Activated CD8-positive, alpha-beta T cell treated with anti-CD3 and anti-CD28 coated beads, Interleukin-2, amount 10 ng/mL, durations not matched to agents 7 days and 5 days (primary cell): Measurements from ENCODE around the gene RAD51B. TPM values are rescaled to one million over a fixed set of nuclear protein-coding genes. Genes with fewer than 3 reads are reported as not detected.
A peak's percentile ranks its signal among the peaks of the same experiment; 100 is the strongest.

Source experiments
- ATAC-seq: fragments of 150-1000 bp; cut with Tn5 transposase; one replicate; pipeline ENCODE4 v1.10.0; 2021; ENCODE audit warnings: moderate library complexity
- CTCF ChIA-PET: fragments of 350-600 bp; sonication (Branson Sonifier 250); formaldehyde crosslinking; loops from one replicate; lab custom pipeline; 2021; ENCODE audit warnings: antibody characterized with exemption; lab: Charles Lee
- POLR2A ChIA-PET: fragments of 350-600 bp; sonication (Branson Sonifier 250); formaldehyde crosslinking; loops from one replicate; lab custom pipeline; 2021; ENCODE audit warnings: antibody characterized with exemption; lab: Charles Lee
- DNase-seq: peaks from one replicate; pipeline ENCODE4 v3.0.0-alpha.2; 2020
- H3K27ac Mint-ChIP-seq: one replicate; pipeline ENCODE4 v1.8.0; 2021; ENCODE audit warnings: mild to moderate bottlenecking, mixed read lengths
- H3K27me3 Mint-ChIP-seq: one replicate; pipeline ENCODE4 v1.8.0; 2021; ENCODE audit warnings: low read depth, mixed read lengths
- H3K36me3 Mint-ChIP-seq: one replicate; pipeline ENCODE4 v1.8.0; 2021; ENCODE audit warnings: low read depth, mixed read lengths
- H3K4me1 Mint-ChIP-seq: one replicate; pipeline ENCODE4 v1.8.0; 2021; ENCODE audit warnings: low read depth, mixed read lengths
- H3K4me3 Mint-ChIP-seq: one replicate; pipeline ENCODE4 v1.8.0; 2021; ENCODE audit warnings: mild to moderate bottlenecking, mixed read lengths
- H3K9me3 Mint-ChIP-seq: one replicate; pipeline ENCODE4 v1.8.0; 2022; ENCODE audit warnings: mixed read lengths; ENCODE audit not compliant: insufficient read depth
- total RNA-seq, 2 experiments: library from RNA; stranded (reverse); gene quantifications; one replicate each; pipeline ENCODE4 v1.2.3, GENCODE V29; 2021

RAD51B gene
- total RNA-seq, 2 experiments from 2014 or later: 34.1 to 38.8 TPM

DNA sequence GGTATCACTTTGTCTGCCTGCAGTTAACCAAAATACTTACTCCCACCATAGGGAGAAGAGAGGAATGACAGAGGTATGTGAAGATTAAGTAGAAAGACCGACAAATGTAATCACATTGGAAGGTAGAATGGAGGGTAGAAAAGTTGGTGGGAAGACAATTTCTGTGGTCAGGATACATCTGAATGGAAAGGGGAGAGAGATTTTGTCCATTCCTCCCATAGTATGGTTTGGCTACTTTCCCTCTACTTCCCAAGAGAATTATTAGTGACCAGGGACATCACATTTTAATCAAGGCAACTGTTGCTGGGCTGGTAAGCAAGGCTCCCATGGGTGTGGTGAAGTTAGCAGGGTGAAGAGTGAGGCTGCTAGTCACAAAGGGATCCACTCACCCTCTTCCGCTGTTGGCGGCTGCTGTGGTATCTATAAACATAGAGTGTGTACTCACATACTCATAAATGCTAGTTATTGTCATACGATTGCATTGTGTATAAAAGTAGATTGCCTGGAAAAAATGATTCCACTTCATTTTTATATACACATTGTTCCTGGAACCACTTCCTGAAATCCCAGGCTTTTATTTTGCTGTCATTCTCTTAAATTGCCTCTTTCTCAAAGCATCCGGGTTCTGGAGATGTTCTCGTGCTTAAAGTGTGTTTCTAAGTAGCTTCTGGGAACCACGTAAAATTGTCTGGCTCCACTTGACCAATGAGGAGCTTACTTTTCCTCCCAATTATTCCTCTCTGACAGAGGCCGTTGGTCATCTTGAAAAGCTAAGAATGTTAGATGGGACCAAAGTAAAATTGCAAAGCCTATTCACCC lies 560.1 kb downstream of the RAD51B start:
- peak; percentile 59 for DNase-seq
- POLR2A ChIA-PET: no interaction called here
- H3K4me3 Mint-ChIP-seq: no peak overlapping the region
- H3K27me3 Mint-ChIP-seq: no peaks in the 10 kb centered on the region
- CTCF ChIA-PET: interaction anchor here (2.4 kb wide), 1 partner anchor 410 kb away, joined by 8 read pairs; no protein-coding TSS in a partner anchor
- peak; percentile 79 for ATAC-seq
- peak overlapping the region; percentile 39 for H3K27ac Mint-ChIP-seq
- H3K4me1 Mint-ChIP-seq: peaks cover 49% of the 10 kb centered on the region
- H3K9me3 Mint-ChIP-seq: no peaks in the 10 kb centered on the region
- peaks cover 2% of the 10 kb centered on the region for H3K36me3 Mint-ChIP-seq

DNA sequence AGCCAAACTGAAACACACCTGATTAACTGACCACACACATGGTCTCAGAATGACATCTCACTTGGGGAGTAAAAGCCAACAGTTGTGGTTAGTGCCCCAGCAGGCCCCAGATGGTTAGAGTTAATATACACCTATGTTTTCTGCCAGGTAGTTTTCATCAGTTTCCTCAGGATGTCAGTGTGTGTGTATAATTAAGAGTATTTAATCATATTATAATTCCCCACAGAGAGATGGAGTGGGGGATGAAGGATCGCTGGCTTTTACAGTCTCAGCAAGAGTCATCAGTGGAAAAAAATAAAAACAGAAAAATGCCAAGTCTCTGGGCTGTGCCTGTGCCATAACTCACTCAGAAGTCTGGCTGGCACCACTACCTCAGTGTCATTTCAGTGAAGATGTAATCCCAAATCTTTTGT lies 560.8 kb downstream of the RAD51B start:
- Mint-ChIP-seq H3K27ac (no peak overlapping the region), H3K4me3 (no peak overlapping the region), H3K27me3 (no peaks in the 10 kb centered on the region), H3K4me1 (peaks cover 45% of the 10 kb centered on the region), H3K36me3 (peaks cover 2% of the 10 kb centered on the region), H3K9me3 (no peaks in the 10 kb centered on the region)
- ATAC-seq (no peak), DNase-seq (no peak)
- POLR2A ChIA-PET: no interaction called here
- CTCF ChIA-PET: interaction anchor here (2.4 kb wide), 1 partner anchor 409 kb away, joined by 8 read pairs; no protein-coding TSS in a partner anchor

DNA sequence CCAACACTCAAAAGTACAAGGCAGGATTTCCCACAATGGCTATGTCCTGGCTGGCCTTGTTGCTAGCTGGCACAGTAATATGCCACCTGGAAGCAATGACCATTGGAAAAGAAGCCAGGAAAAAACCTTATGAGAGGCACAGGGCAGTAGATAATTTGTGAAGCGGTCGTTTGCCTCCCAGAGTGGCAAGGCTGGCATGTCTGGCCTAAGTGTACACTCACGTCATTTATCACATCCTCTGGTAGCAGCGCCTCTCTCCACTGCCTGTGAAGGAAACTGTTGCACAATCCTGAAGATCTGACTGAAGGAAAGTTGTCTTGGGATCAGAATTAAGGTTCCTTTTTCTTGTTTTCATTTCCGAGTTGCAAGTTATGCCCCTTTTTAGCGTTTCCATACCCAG lies 564.8 kb downstream of the RAD51B start:
- POLR2A ChIA-PET: no interaction called here
- ATAC-seq: no peak
- no peak overlapping the region for H3K27ac Mint-ChIP-seq

DNA sequence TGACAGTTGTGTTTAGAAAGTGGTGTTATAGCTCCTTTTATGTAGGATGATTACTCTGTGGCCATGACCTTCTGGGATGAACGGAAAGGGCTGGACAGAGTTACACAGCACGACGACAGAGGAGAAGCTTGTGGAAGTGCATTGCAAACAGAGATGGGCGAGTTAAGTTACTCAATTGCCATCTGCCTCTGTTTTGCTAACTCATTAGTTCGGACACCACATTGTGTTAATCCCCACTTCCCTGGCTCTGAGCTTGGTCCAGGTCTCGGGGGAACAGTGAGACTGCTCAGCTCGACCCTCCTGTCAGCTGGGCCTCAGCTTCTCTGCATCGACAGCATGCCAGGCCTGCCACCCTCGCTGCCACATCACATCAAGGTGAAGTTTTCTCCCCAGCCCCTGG lies 565.3 kb downstream of the RAD51B start:
- no peak overlapping the region for H3K4me3 Mint-ChIP-seq
- ChIA-PET CTCF (interaction anchor here (0.9 kb wide), 1 partner anchor 56 kb away, joined by 3 read pairs; no protein-coding TSS in a partner anchor), POLR2A (no interaction called here)
- DNase-seq (no peak), ATAC-seq (no peak)
- no peaks in the 10 kb centered on the region for H3K9me3 Mint-ChIP-seq
- H3K27ac Mint-ChIP-seq: no peak overlapping the region
- H3K36me3 Mint-ChIP-seq: no peaks in the 10 kb centered on the region
- peaks cover 8% of the 10 kb centered on the region for H3K4me1 Mint-ChIP-seq
- H3K27me3 Mint-ChIP-seq: no peaks in the 10 kb centered on the region

More for the DNA sequence above, 564.8 kb downstream of the RAD51B start:
- no peak for DNase-seq
- H3K9me3 Mint-ChIP-seq: no peaks in the 10 kb centered on the region
- H3K4me1 Mint-ChIP-seq: peaks cover 13% of the 10 kb centered on the region
- H3K36me3 Mint-ChIP-seq: no peaks in the 10 kb centered on the region
- no peak overlapping the region for H3K4me3 Mint-ChIP-seq
- no peaks in the 10 kb centered on the region for H3K27me3 Mint-ChIP-seq
- CTCF ChIA-PET: interaction anchor here (0.9 kb wide), 1 partner anchor 56 kb away, joined by 3 read pairs; no protein-coding TSS in a partner anchor

DNA sequence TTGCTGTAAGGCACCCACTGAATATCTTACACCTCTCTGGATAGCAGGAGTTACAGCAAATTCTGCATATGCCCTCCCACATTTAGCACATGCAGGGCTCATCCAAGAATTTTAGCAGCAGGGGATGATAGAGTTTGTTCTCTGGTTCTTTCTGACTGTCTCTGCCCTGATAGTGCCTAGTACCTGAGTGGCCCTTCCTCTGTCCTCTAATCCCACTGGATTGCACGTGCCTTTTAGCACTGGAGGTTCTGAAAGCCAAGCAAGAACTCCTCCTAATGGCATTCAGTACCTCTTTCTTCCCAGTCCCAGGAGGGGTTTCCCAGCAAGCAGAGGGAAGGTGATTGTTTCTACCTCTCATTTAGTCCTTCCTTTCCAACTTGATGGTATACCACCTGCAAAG lies 566.9 kb downstream of the RAD51B start:
- no peak overlapping the region for H3K27ac Mint-ChIP-seq
- H3K9me3 Mint-ChIP-seq: no peaks in the 10 kb centered on the region
- H3K27me3 Mint-ChIP-seq: no peaks in the 10 kb centered on the region
- ChIA-PET POLR2A (no interaction called here), CTCF (interaction anchor here (1.3 to 1.6 kb wide), 2 partner anchors 8 to 403 kb away, joined by 3 to 4 read pairs; no protein-coding TSS in a partner anchor)
- no peak for DNase-seq
- no peaks in the 10 kb centered on the region for H3K36me3 Mint-ChIP-seq
- H3K4me3 Mint-ChIP-seq: no peak overlapping the region
- no peak for ATAC-seq
- no peaks in the 10 kb centered on the region for H3K4me1 Mint-ChIP-seq

DNA sequence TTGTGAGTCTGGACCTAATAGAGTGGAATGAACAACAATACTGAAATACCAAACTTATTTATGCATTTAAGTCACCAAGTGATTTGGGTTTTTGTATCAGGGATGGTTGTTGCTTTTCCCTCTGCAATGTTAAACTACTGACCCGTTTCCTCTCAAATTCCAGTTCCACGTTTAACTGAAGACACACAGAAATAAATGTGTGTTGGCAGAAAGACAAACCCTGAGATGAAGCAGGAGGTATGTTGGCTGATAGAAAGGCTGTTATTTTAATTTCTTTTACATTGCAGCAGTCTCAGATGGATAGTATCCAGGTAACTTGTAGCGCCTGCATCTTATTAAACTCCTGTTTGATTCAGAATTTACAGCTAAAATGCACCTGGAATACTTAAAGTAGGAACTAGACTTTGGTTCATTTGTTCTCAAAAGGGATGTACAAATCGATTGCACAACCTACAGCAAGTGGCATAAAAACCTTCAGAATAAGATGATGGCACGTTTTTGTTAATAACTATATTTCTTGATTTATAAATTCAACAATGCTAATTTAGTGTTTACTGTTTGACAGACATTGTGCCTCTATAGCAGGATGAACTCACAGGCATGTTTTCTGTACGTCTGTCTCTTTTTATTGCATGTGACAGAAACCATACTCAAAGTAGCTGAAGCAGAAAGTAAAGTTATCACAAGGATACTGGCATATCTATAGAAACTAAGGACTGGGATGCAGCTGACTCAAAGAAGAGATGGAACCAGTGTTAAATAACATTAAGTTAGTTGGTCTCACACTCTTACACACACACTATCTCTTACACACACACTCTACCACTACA lies 567.6 kb downstream of the RAD51B start:
- no peak overlapping the region for H3K27ac Mint-ChIP-seq
- no peak for ATAC-seq
- no peaks in the 10 kb centered on the region for H3K9me3 Mint-ChIP-seq
- no peak overlapping the region for H3K4me3 Mint-ChIP-seq
- no peak for DNase-seq
- no peaks in the 10 kb centered on the region for H3K27me3 Mint-ChIP-seq
- ChIA-PET CTCF (interaction anchor here (1.0 to 1.6 kb wide), 3 partner anchors 9 to 402 kb away, joined by 3 to 4 read pairs (median 3); no protein-coding TSS in a partner anchor), POLR2A (no interaction called here)
- no peaks in the 10 kb centered on the region for H3K4me1 Mint-ChIP-seq
- no peaks in the 10 kb centered on the region for H3K36me3 Mint-ChIP-seq

DNA sequence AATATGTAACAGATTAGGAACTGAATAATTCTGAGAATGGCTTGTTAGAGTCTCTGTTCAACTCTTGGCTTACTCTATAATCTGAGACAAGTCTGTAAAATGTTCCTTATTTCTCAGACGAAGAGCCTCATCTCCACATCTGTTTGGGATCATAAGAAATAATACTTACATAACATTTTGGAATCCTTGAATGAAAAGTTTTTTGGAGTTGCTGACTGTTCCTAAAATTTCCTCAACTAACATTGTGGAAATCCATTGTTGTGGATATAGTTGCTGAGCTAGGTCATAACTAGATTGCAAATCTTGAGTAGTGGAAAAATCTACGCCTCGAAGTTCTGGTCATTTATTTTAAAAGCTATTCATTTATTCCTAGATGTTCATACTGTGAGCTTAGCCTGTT lies 570.4 kb downstream of the RAD51B start:
- CTCF ChIA-PET: no interaction called here
- no peak for DNase-seq

DNA sequence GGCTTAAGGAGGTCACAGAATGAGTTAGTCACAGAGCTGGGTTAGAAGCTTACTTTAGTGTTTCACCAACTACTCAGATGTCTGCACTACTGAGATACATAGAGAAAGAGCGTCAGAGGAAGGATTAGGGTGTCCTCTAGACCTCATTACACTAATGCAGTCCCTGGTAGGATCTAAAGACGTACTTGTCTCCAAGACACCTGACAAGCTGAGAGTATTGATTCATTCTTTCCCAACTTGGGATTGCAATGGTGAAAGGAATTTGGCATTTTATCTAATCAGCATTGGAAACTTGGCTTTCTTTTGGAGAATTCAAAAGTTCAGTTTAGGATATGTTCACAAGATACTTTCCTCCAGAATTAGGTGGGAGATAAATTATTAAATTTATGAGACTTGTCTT lies 571.2 kb downstream of the RAD51B start:
- Mint-ChIP-seq H3K27ac (no peak overlapping the region), H3K4me1 (no peaks in the 10 kb centered on the region), H3K4me3 (no peak overlapping the region), H3K27me3 (no peaks in the 10 kb centered on the region), H3K36me3 (no peaks in the 10 kb centered on the region), H3K9me3 (no peaks in the 10 kb centered on the region)
- DNase-seq (no peak), ATAC-seq (no peak)
- CTCF ChIA-PET: interaction anchor here (0.6 kb wide), 1 partner anchor 96 kb away, joined by 3 read pairs; no protein-coding TSS in a partner anchor
- POLR2A ChIA-PET: no interaction called here

More for the DNA sequence above, 570.4 kb downstream of the RAD51B start:
- no peaks in the 10 kb centered on the region for H3K9me3 Mint-ChIP-seq
- no peaks in the 10 kb centered on the region for H3K4me1 Mint-ChIP-seq
- POLR2A ChIA-PET: no interaction called here
- H3K36me3 Mint-ChIP-seq: no peaks in the 10 kb centered on the region
- no peaks in the 10 kb centered on the region for H3K27me3 Mint-ChIP-seq
- H3K27ac Mint-ChIP-seq: no peak overlapping the region
- H3K4me3 Mint-ChIP-seq: no peak overlapping the region
- no peak for ATAC-seq

DNA sequence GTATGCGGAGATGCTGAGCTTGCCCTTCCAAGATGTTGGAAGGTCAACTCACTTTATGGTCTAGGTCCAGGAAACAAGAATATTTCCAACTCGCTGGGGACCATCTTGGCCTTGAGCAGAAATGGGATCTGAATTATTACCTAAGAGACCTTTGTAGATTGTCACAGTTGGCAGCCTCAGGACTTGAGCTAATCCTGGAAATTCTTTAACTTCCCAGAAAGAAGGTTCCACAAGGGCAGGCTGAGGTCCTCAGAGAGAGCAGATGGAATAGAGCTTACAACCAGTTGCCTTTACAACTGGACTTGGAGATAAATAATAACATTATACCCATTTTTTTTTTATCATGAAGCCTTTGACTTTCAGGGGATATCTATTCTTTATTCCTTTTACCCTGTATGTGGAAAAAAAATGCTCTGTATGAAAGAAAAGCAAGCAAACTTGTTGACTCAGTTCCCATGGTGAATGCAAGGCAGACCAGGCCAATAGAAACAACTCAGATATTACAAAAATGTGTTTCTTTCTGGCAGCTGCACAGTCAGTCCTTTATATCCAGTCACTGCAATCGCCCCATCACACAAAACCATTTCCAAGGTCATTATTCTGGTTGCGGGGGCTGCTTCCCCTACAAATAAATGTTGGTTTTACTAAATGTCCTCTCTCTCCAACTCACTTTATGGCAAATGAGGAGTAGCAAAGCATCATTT lies 571.9 kb downstream of the RAD51B start:
- no peaks in the 10 kb centered on the region for H3K27me3 Mint-ChIP-seq
- H3K36me3 Mint-ChIP-seq: no peaks in the 10 kb centered on the region
- H3K9me3 Mint-ChIP-seq: no peaks in the 10 kb centered on the region
- POLR2A ChIA-PET: no interaction called here
- H3K4me3 Mint-ChIP-seq: no peak overlapping the region
- H3K27ac Mint-ChIP-seq: no peak overlapping the region
- DNase-seq (no peak), ATAC-seq (no peak)
- H3K4me1 Mint-ChIP-seq: no peaks in the 10 kb centered on the region
- CTCF ChIA-PET: interaction anchor here (0.6 kb wide), 1 partner anchor 95 kb away, joined by 3 read pairs; no protein-coding TSS in a partner anchor

DNA sequence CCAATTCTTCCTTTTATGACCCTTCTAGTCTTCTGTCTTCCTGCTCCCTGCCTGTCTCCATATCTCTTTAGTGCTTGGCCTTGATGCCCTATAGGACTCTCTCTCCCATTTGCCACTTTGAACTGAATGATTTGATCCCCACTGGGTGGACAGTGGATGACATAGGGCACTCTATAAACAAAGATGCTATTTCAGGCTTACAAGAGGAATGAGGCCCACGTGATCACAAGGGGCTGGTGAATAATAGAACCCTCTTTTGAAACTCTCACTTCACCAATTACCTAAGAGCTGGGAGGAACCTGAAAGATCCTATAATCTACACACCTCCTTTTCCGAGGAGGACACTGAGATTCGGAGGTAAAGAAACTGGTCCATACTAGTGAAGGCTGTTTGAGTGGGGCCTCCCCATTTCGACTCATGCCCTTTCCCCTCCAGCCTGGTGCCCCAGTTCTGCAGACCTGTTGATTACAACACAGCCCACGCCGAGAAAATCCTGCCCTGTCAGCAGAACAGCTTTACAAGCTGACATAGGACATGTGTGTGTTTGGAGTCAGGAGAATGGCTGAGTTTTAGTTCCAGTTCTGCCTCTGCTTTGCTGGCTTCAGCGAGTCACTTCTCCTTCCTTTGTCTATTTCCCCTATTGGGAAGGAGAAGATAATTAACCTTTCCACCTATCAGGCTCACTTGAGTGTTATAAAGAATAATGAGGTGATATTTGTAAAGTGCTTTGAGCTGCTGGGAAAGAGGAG lies 573.0 kb downstream of the RAD51B start:
- POLR2A ChIA-PET: no interaction called here
- no peak overlapping the region for H3K4me3 Mint-ChIP-seq
- no peaks in the 10 kb centered on the region for H3K27me3 Mint-ChIP-seq
- H3K27ac Mint-ChIP-seq: no peak overlapping the region
- no peaks in the 10 kb centered on the region for H3K9me3 Mint-ChIP-seq
- DNase-seq (no peak), ATAC-seq (no peak)
- no peaks in the 10 kb centered on the region for H3K4me1 Mint-ChIP-seq
- no peaks in the 10 kb centered on the region for H3K36me3 Mint-ChIP-seq
- CTCF ChIA-PET: interaction anchor here (1.1 kb wide), 1 partner anchor 433 kb away, joined by 4 read pairs; no protein-coding TSS in a partner anchor

DNA sequence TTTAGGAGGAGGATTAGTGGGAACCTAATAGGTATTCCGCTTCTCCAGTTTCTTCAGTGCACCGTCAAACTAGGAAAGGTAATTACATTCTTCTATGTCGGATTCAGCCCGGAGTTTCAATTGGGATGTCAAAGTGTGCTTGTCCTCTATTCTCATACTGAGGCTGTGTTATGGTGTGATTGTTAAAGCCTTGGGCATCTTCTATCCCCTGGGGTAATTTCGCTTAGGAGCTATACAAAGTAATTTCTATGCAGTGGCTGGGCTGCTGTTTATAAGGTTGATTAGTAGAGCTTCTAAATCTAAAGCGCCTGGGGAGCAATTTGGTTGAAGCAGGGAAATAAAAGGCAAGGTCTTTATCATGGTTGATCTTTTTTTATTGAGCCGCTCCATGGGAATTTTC lies 573.7 kb downstream of the RAD51B start:
- no peak for DNase-seq
- POLR2A ChIA-PET: no interaction called here
- no peaks in the 10 kb centered on the region for H3K27me3 Mint-ChIP-seq
- no peak overlapping the region for H3K4me3 Mint-ChIP-seq
- no peaks in the 10 kb centered on the region for H3K9me3 Mint-ChIP-seq
- H3K27ac Mint-ChIP-seq: no peak overlapping the region
- H3K36me3 Mint-ChIP-seq: no peaks in the 10 kb centered on the region
- CTCF ChIA-PET: interaction anchor here (1.1 kb wide), 1 partner anchor 433 kb away, joined by 4 read pairs; no protein-coding TSS in a partner anchor
- no peaks in the 10 kb centered on the region for H3K4me1 Mint-ChIP-seq
- ATAC-seq: no peak
